Endometrial microvascular endothelial cells (primary cell): ENCODE results near the gene L1TD1. TPM values are rescaled to one million over a fixed set of nuclear protein-coding genes. Genes with fewer than 3 reads are reported as not detected.
"Not testable (repeated sequence)": the region's sequence is repeated elsewhere in the genome, so short reads cannot be mapped to it uniquely, and the experiment has no call there.

Experiments
- in situ Hi-C: cut with HindIII; loops from 2 replicates; pipeline ENCODE4 v1.10.0; 2017; ENCODE audit warnings: low sequenced_read_pairs, low pct_unique_long_range_greater_than_20kb; ENCODE audit errors: inconsistent ontology term
- total RNA-seq: library from RNA; depleted of rRNA; stranded (reverse); fragments of >200 nt; gene quantifications from one replicate; pipeline ENCODE4 v1.2.3, GENCODE V29; 2015; ENCODE audit errors: inconsistent ontology term

Gene L1TD1
- not detected for total RNA-seq

- in situ Hi-C loops: no loop called here
Measured at GRCh38 chr1:62194651-62195544, at the start of gene L1TD1. TSS of gene L1TD1 (plus strand) at chr1:62194849. CDS start at chr1:62206629, 11,780 bp downstream.

- in situ Hi-C loops: no loop called here
Measured at GRCh38 chr1:62159940-62160348, 34.7 kb upstream of the L1TD1 start.

GRCh38 chr1:62161711-62162110 is 32.9 kb upstream of the L1TD1 start:
- in situ Hi-C loops: no loop called here

- in situ Hi-C loops: not testable (repeated sequence)
Measured at GRCh38 chr1:62170380-62170779, 24.3 kb upstream of the L1TD1 start.

GRCh38 chr1:62175568-62176179 is 19.0 kb upstream of the L1TD1 start:
- in situ Hi-C loops: no loop called here

- in situ Hi-C loops: no loop called here
Measured at GRCh38 chr1:62176597-62177312, 17.9 kb upstream of the L1TD1 start.

- in situ Hi-C loops: no loop called here
Measured at GRCh38 chr1:62177621-62178020, 17.0 kb upstream of the L1TD1 start.

GRCh38 chr1:62178372-62178771 is 16.3 kb upstream of the L1TD1 start:
- in situ Hi-C loops: no loop called here

GRCh38 chr1:62180054-62180453 is 14.6 kb upstream of the L1TD1 start:
- in situ Hi-C loops: not testable (repeated sequence)

- in situ Hi-C loops: no loop called here
Measured at GRCh38 chr1:62180639-62181038, 14.0 kb upstream of the L1TD1 start.

GRCh38 chr1:62181532-62181931 is 13.1 kb upstream of the L1TD1 start:
- in situ Hi-C loops: no loop called here

- in situ Hi-C loops: not testable (repeated sequence)
Measured at GRCh38 chr1:62182157-62182556, 12.5 kb upstream of the L1TD1 start.

- in situ Hi-C loops: not testable (repeated sequence)
Measured at GRCh38 chr1:62183164-62184020, 11.3 kb upstream of the L1TD1 start.

GRCh38 chr1:62184336-62184735 is 10.3 kb upstream of the L1TD1 start:
- in situ Hi-C loops: no loop called here

GRCh38 chr1:62185233-62185632 is 9.4 kb upstream of the L1TD1 start:
- in situ Hi-C loops: not testable (repeated sequence)

- in situ Hi-C loops: no loop called here
Measured at GRCh38 chr1:62185677-62186076, 9.0 kb upstream of the L1TD1 start.

GRCh38 chr1:62187548-62187947 is 7.1 kb upstream of the L1TD1 start:
- in situ Hi-C loops: no loop called here

- in situ Hi-C loops: no loop called here
Measured at GRCh38 chr1:62188111-62188510, 6.5 kb upstream of the L1TD1 start.
